ENCODE results near the gene CDH20.

DNA sequence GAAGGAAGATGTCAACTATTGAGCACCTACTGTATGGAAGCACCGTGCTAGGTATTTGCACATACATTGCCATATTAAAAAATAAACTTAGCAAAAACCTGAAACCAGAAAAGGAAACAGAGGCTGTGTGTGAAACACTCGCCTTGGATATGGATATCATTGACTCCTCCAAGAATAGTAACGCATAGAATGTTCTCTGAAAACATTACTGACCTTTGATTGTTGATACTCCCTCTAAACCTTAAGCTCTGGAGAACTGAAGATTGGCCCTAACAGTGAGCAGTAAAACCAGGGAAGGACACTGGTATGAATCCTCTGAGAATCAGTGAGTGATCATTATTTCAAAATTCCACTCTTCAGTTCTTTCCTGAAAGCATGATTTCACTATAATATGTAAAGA, 236.8 kb downstream of the CDH20 start:
- TF ChIP-seq POLR2AphosphoS5 (IDR thresholded peaks at IDR 0.05) (no peak), CTCF (IDR thresholded peaks at IDR 0.05) (no peak)

Data from prostate gland (tissue), 2 donors.